B cell (primary cell): ENCODE data around the gene PDLIM5. TPM values are rescaled to one million over a fixed set of nuclear protein-coding genes. Genes with fewer than 3 reads are reported as not detected.

ENCODE experiments used
- ATAC-seq: fragments of 200-7000 bp; cut with Tn5 transposase; one replicate; pipeline ENCODE4 v1.10.0; 2021; ENCODE audit warnings: low read depth, mild to moderate bottlenecking, moderate number of reproducible peaks, moderate library complexity
- CTCF ChIA-PET: fragments of 350-600 bp; sonication (Branson Sonifier 250); formaldehyde crosslinking; loops from one replicate; lab custom pipeline; 2021; ENCODE audit warnings: antibody characterized with exemption, inconsistent platforms; lab: Charles Lee
- POLR2A ChIA-PET: fragments of 350-600 bp; sonication (Branson Sonifier 250); formaldehyde crosslinking; loops from one replicate; lab custom pipeline; 2021; ENCODE audit warnings: antibody characterized with exemption; lab: Charles Lee
- DNase-seq: peaks from one replicate; pipeline ENCODE4 v3.0.0; 2013
- H2AFZ ChIP-seq: 2 replicates; pipeline ENCODE4 v1.6.1; 2012; ENCODE audit warnings: mild to moderate bottlenecking, low read depth, low read length; ENCODE audit not compliant: insufficient read depth, poor library complexity, severe bottlenecking
- H3K27ac ChIP-seq, 2 donors: 1 replicate in 1 of 2; 2 replicates in 1 of 2; pipeline ENCODE4 v1.5.1; 2012 to 2013; ENCODE audit warnings: low read length in 2 of 2, mild to moderate bottlenecking in 2 of 2, moderate library complexity in 1 of 2
- H3K27me3 ChIP-seq, 4 experiments: fragments of 200-600 bp in 1 of 4; sonication (generic) in 1 of 4; replicated peaks in 1 of 4; 1 replicate in 2 of 4; 2 replicates in 2 of 4; pipeline versions ENCODE4 v1.6.1 to v1.7.0; 2013 to 2016; ENCODE audit warnings: low read length in 3 of 4, mild to moderate bottlenecking in 2 of 4, mixed read lengths in 1 of 4, moderate library complexity in 1 of 4; ENCODE audit not compliant: insufficient read depth in 4 of 4, control insufficient read depth in 3 of 4; ENCODE audit errors: control extremely low read depth in 1 of 4
- H3K36me3 ChIP-seq, 2 experiments: replicated peaks in 1 of 2; 1 replicate in 1 of 2; 2 replicates in 1 of 2; pipeline versions ENCODE4 v1.6.1 to v1.7.1; 2013; ENCODE audit warnings: low read length in 1 of 2; ENCODE audit not compliant: insufficient read depth in 2 of 2, control insufficient read depth in 1 of 2; ENCODE audit errors: control extremely low read depth in 1 of 2, extremely low read depth in 1 of 2
- H3K4me1 ChIP-seq, 2 donors: fragments of 200-600 bp in 1 of 2; sonication (generic) in 1 of 2; 1 replicate in 1 of 2; 2 replicates in 1 of 2; pipeline versions ENCODE4 v1.5.1 to v1.6.1; 2013 to 2017; ENCODE audit warnings: low read length in 2 of 2; ENCODE audit not compliant: control insufficient read depth in 2 of 2, insufficient read depth in 2 of 2
- H3K4me2 ChIP-seq: replicated peaks from 2 replicates; pipeline ENCODE3; 2012; ENCODE audit warnings: mild to moderate bottlenecking, low read depth, low read length; ENCODE audit not compliant: poor library complexity, severe bottlenecking
- H3K4me3 ChIP-seq, 5 experiments: fragments of 200-600 bp in 1 of 5; sonication (generic) in 1 of 5; 1 replicate in 3 of 5; 2 replicates in 2 of 5; pipeline versions ENCODE4 v1.5.1 to v1.7.0; 2011 to 2016; ENCODE audit warnings: low read length in 4 of 5, mild to moderate bottlenecking in 4 of 5, low read depth in 2 of 5, control low read depth in 1 of 5, moderate library complexity in 1 of 5; ENCODE audit not compliant: insufficient read depth in 1 of 5; ENCODE audit errors: control extremely low read depth in 1 of 5, extremely low read depth in 1 of 5
- H3K79me2 ChIP-seq: fragments of 200-600 bp; sonication (generic); one replicate; pipeline ENCODE4 v1.6.0; 2016; ENCODE audit warnings: low read length; ENCODE audit not compliant: control insufficient read depth, insufficient read depth
- H3K9ac ChIP-seq: fragments of 200-600 bp; sonication (generic); 2 replicates; pipeline ENCODE4 v1.6.1; 2017; ENCODE audit warnings: mild to moderate bottlenecking, low read length, moderate library complexity
- H3K9me3 ChIP-seq, 3 donors: one replicate each; pipeline versions ENCODE4 v1.6.1 to v1.7.1; 2013; ENCODE audit warnings: low read length in 2 of 3; ENCODE audit not compliant: control insufficient read depth in 2 of 3, insufficient read depth in 1 of 3; ENCODE audit errors: control extremely low read depth in 1 of 3
- H4K20me1 ChIP-seq: 2 replicates; pipeline ENCODE4 v1.6.0; 2012; ENCODE audit warnings: mild to moderate bottlenecking, low read length; ENCODE audit not compliant: insufficient read depth, control insufficient read depth, poor library complexity, severe bottlenecking
- H3K27ac Mint-ChIP-seq: one replicate; pipeline ENCODE4 v1.8.0; 2021; ENCODE audit warnings: mixed read lengths
- H3K27me3 Mint-ChIP-seq: one replicate; pipeline ENCODE4 v1.8.0; 2021; ENCODE audit warnings: mixed read lengths
- H3K4me1 Mint-ChIP-seq: one replicate; pipeline ENCODE4 v1.8.0; 2021; ENCODE audit warnings: mixed read lengths
- H3K4me3 Mint-ChIP-seq: one replicate; pipeline ENCODE4 v1.8.0; 2021; ENCODE audit warnings: mixed read lengths
- H3K9me3 Mint-ChIP-seq: one replicate; pipeline ENCODE4 v1.8.0; 2022; ENCODE audit warnings: mixed read lengths; ENCODE audit not compliant: insufficient read depth
- EZH2 ChIP-seq: IDR thresholded peaks from 2 replicates; pipeline ENCODE4 v1.6.1; 2012; ENCODE audit warnings: borderline replicate concordance, low read depth, mild to moderate bottlenecking, moderate library complexity, low read length; ENCODE audit not compliant: insufficient read depth, poor library complexity, severe bottlenecking
- WGBS: methylation state at CpG from one replicate; pipeline ENCODE4 v1.1.5; 2013; ENCODE audit warnings: missing lambda C conversion rate; ENCODE audit not compliant: insufficient coverage; 5-methylcytosine and 5-hydroxymethylcytosine counted together
- intact Hi-C: fragments of 100-400 bp; cut with micrococcal nuclease; formaldehyde crosslinking; loops from one replicate; pipeline ENCODE4 v1.10.0; 2022
- polyA plus RNA-seq: library from polyadenylated mRNA; depleted of rRNA; stranded (reverse); fragments of >200 nt; gene quantifications from 2 replicates; pipeline ENCODE4 v1.2.3, GENCODE V29; 2012
- total RNA-seq, 2 donors: library from RNA; stranded (reverse); fragments of 120-200 nt in 1 of 2; gene quantifications; 1 replicate in 1 of 2; 2 replicates in 1 of 2; pipeline versions ENCODE4 v1.2.3 to v1.2.4, GENCODE V29; 2013 to 2022
- TF ChIP-seq, protein P1 (sequence below): fragments of 200-600 bp; IDR thresholded peaks from one replicate; pipeline ENCODE4 v1.8.0; 2022; ENCODE audit warnings: antibody characterized with exemption, mild to moderate bottlenecking

The PDLIM5 gene
- total and polyA plus RNA-seq, 2 donors (not counting 1 experiment from before 2014, with no cell fraction given): 24.0 to 30.2 TPM

DNA sequence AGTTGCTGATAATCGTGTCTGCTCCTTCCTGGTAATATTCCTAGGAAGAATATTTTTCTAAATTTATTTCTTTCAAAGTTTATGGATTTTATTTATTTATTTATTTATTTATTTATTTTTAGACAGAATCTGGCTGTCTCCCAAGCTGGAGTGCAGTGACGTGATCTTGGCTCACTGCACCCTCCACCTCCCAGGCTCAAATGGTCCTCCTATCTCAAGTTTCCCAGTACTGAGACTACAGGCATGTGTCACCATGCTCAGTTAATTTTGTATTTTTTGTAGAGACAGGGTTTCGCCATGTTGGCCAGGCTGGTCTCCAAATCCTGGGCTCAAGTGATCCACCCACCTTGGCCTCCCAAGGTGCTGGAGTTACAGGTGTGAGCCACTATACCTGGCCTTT, 48.9 kb downstream of the PDLIM5 start:
- TF ChIP-seq EZH2: no peak
- TF ChIP-seq, protein P1, sequence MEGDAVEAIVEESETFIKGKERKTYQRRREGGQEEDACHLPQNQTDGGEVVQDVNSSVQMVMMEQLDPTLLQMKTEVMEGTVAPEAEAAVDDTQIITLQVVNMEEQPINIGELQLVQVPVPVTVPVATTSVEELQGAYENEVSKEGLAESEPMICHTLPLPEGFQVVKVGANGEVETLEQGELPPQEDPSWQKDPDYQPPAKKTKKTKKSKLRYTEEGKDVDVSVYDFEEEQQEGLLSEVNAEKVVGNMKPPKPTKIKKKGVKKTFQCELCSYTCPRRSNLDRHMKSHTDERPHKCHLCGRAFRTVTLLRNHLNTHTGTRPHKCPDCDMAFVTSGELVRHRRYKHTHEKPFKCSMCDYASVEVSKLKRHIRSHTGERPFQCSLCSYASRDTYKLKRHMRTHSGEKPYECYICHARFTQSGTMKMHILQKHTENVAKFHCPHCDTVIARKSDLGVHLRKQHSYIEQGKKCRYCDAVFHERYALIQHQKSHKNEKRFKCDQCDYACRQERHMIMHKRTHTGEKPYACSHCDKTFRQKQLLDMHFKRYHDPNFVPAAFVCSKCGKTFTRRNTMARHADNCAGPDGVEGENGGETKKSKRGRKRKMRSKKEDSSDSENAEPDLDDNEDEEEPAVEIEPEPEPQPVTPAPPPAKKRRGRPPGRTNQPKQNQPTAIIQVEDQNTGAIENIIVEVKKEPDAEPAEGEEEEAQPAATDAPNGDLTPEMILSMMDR: no peak
- Histone ChIP-seq H3K4me1 (no peaks in the 10 kb centered on the region), H4K20me1 (no peaks in the 10 kb centered on the region), H3K9ac (no peak overlapping the region), H3K4me3 (no peak overlapping the region), H3K4me2 (no peak overlapping the region), H3K9me3 (no peaks in the 10 kb centered on the region), H3K27ac (no peak overlapping the region), H2AFZ (no peak overlapping the region), H3K79me2 (no peaks in the 10 kb centered on the region), H3K36me3 (no peaks in the 10 kb centered on the region), H3K27me3 (no peaks in the 10 kb centered on the region)
- H3K27me3 Mint-ChIP-seq: no peaks in the 10 kb centered on the region
- DNase-seq: no peak
- H3K4me3 Mint-ChIP-seq: no peak overlapping the region
- CTCF ChIA-PET: no interaction called here
- no peaks in the 10 kb centered on the region for H3K9me3 Mint-ChIP-seq
- H3K27ac Mint-ChIP-seq: no peak overlapping the region
- WGBS: 100% methylated on average over 1 of the region's 3 CpGs
- intact Hi-C loops: no loop called here
- POLR2A ChIA-PET: no interaction called here
- peaks cover 5% of the 10 kb centered on the region for H3K4me1 Mint-ChIP-seq
- ATAC-seq: no peak

DNA sequence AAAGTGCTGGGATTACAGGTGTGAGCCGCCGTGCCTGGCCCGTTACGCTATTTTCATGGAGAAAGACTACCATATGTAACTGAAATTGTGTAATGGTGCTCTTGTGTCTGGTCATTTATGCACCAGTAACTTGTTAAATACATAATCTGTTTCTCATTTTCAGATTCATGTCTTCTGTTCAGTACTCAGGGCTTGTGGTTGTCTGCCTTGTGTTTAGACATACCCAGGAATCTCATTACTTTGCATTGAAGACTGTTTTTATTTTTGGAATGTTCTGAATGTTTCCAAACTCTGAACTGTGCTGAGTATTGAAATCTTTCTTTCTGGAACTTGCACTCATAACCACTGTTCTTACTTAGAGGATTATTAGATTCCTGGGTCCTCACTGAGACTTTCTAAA, 52.8 kb downstream of the PDLIM5 start:
- no peaks in the 10 kb centered on the region for H3K79me2 ChIP-seq
- Mint-ChIP-seq H3K4me1 (no peaks in the 10 kb centered on the region), H3K27ac (no peak overlapping the region), H3K9me3 (no peaks in the 10 kb centered on the region), H3K4me3 (no peak overlapping the region), H3K27me3 (no peaks in the 10 kb centered on the region)
- DNase-seq (no peak), ATAC-seq (no peak)
- H3K9ac ChIP-seq: no peak overlapping the region
- H3K4me3 ChIP-seq: no peak overlapping the region
- ChIA-PET POLR2A (no interaction called here), CTCF (no interaction called here)
- no peaks in the 10 kb centered on the region for H3K36me3 ChIP-seq
- H4K20me1 ChIP-seq: no peaks in the 10 kb centered on the region
- H3K27me3 ChIP-seq: no peaks in the 10 kb centered on the region
- H3K27ac ChIP-seq: no peak overlapping the region
- intact Hi-C loops: no loop called here
- no peaks in the 10 kb centered on the region for H3K4me1 ChIP-seq
- H2AFZ ChIP-seq: no peak overlapping the region
- no CpG with 5 or more reads among the region's 4 CpGs for WGBS
- no peaks in the 10 kb centered on the region for H3K9me3 ChIP-seq
- no peak for TF ChIP-seq EZH2
- TF ChIP-seq, protein P1: no peak
- H3K4me2 ChIP-seq: no peak overlapping the region
